GM21528 (cell line): ENCODE measurements around the gene UROS.
A peak's percentile ranks its signal among the peaks of the same experiment; 100 is the strongest.

Source experiments
- ATAC-seq: cut with Tn5 transposase; IDR thresholded peaks from one replicate; pipeline ENCODE4 v1.9.1; 2021; ENCODE audit warnings: mild to moderate bottlenecking, moderate library complexity; ENCODE audit not compliant: unreplicated experiment, low FRiP score

UROS gene

GRCh38 chr10:125795128-125795527 is 27.9 kb downstream of the UROS start:
- ATAC-seq, result no peak

- ATAC-seq, result no peak
These were observed 30.4 kb downstream of the UROS start for GRCh38 chr10:125792342-125793300.

GRCh38 chr10:125788156-125789034 is 34.7 kb downstream of the UROS start:
- ATAC-seq, result no peak

GRCh38 chr10:125785791-125786190 is 37.3 kb downstream of the UROS start:
- no peak for ATAC-seq

- peak; percentile 83 for ATAC-seq
These were observed 39.1 kb downstream of the UROS start for GRCh38 chr10:125783957-125784356.

GRCh38 chr10:125783408-125783807 is 39.6 kb downstream of the UROS start:
- ATAC-seq, result no peak

GRCh38 chr10:125782616-125783015 is 40.4 kb downstream of the UROS start:
- ATAC-seq, result no peak

- ATAC-seq, result no peak
These were observed 41.0 kb downstream of the UROS start for GRCh38 chr10:125782054-125782453.

- ATAC-seq, result no peak
These were observed 41.7 kb downstream of the UROS start for GRCh38 chr10:125781374-125781773.

GRCh38 chr10:125779403-125780327 is 43.4 kb downstream of the UROS start:
- ATAC-seq, result no peak

GRCh38 chr10:125778556-125778955 is 44.5 kb downstream of the UROS start:
- no peak for ATAC-seq

GRCh38 chr10:125777806-125778205 is 45.3 kb downstream of the UROS start:
- no peak for ATAC-seq

- no peak for ATAC-seq
These were observed 47.5 kb downstream of the UROS start, which contains the start of gene MMP21 for GRCh38 chr10:125775491-125776106. Gene MMP21, minus strand, starts transcription at chr10:125775821. Its CDS starts 0 bp downstream, at chr10:125775821.

GRCh38 chr10:125774581-125775191 is 48.4 kb downstream of the UROS start:
- ATAC-seq, result no peak

- no peak for ATAC-seq
These were observed 49.1 kb downstream of the UROS start for GRCh38 chr10:125773687-125774543.

- no peak for ATAC-seq
These were observed 50.2 kb downstream of the UROS start for GRCh38 chr10:125772864-125773180.

- ATAC-seq, result no peak
These were observed 50.8 kb downstream of the UROS start for GRCh38 chr10:125772112-125772863.

- ATAC-seq, result no peak
These were observed 52.2 kb downstream of the UROS start for GRCh38 chr10:125770844-125771243.
